ENCODE measurements around the gene MRPS10. TPM values are rescaled to one million over a fixed set of nuclear protein-coding genes. Genes with fewer than 3 reads are reported as not detected.

The MRPS10 gene
- polyA plus RNA-seq, 1 of the 3 experiments (the other 2 are of a cell fraction) = 29.8 TPM

- Histone ChIP-seq H3K9ac (no peak overlapping the region), H3K4me2 (no peak overlapping the region), H3K4me1 (ENCODE audit: control insufficient read depth in 1 of 2, insufficient read depth in 2 of 2, low read depth in 1 of 2, low read length in 1 of 2) (no peaks in the 10 kb centered on the region; a peak in 1 of 4 replicates), H3K36me3 (replicated peaks in 1 of 2; ENCODE audit: control insufficient read depth in 1 of 2, insufficient read depth in 2 of 2, low read length in 1 of 2) (no peaks in the 10 kb centered on the region), H3K79me2 (ENCODE audit: insufficient read depth) (no peaks in the 10 kb centered on the region), H3K4me3 (ENCODE audit: low read depth in 2 of 2, low read length in 1 of 2) (no peak overlapping the region; a peak in 1 of 4 replicates), H3K9me3 (no peaks in the 10 kb centered on the region), H4K20me1 (ENCODE audit: insufficient read depth) (no peaks in the 10 kb centered on the region), H3K27me3 (ENCODE audit: insufficient read depth) (no peaks in the 10 kb centered on the region), H2AFZ (ENCODE audit: low read depth) (peak overlapping the region; percentile 79; the same call in 1 of the 2 replicates), H3F3A (replicated peaks; ENCODE audit: insufficient read depth) (no peaks in the 10 kb centered on the region), H3K9me2 (no peaks in the 10 kb centered on the region), H3K27ac (ENCODE audit: low read depth in 2 of 2, low read length in 1 of 2) (no peak overlapping the region)
- peak; percentile 89 for DNase-seq
- ChIA-PET POLR2A (no interaction called here), CTCF (interaction anchor here (0.7 to 10.3 kb wide), 8 partner anchors 12 to 385 kb away, joined by 3 to 159 read pairs (median 5); no protein-coding TSS in a partner anchor)
- 21% methylated on average over 7 of the region's 8 CpGs for WGBS (ENCODE audit: low lambda C conversion rate)
- TF ChIP-seq MXI1 (IDR thresholded peaks at IDR 0.05; ENCODE audit: low read depth, low read length) (no peak), SMC3 (IDR thresholded peaks at IDR 0.05; ENCODE audit: low read depth, low read length) (peak; percentile 91), RFX5 (IDR thresholded peaks at IDR 0.05; ENCODE audit: low read length) (no peak), USF1 (IDR thresholded peaks at IDR 0.05; ENCODE audit: borderline replicate concordance, low read depth) (no peak), EZH2phosphoT487 (IDR thresholded peaks at IDR 0.05; ENCODE audit: borderline replicate concordance, low read depth) (no peak), ELF1 (IDR thresholded peaks at IDR 0.05) (no peak), RAD21 (IDR thresholded peaks at IDR 0.05; ENCODE audit: low read length) (peak; percentile 97), GABPA (IDR thresholded peaks at IDR 0.05; ENCODE audit: low read depth) (no peak), JUND (IDR thresholded peaks at IDR 0.05) (no peak), EP300 (IDR thresholded peaks at IDR 0.05; ENCODE audit: borderline replicate concordance in 1 of 2, low read depth in 1 of 2, low read length in 1 of 2) (no peak), CTCF (IDR thresholded peaks at IDR 0.05) (peak; percentile 95), NRF1 (IDR thresholded peaks at IDR 0.05; ENCODE audit: low read depth, low read length) (no peak), REST (IDR thresholded peaks at IDR 0.05; ENCODE audit: low read depth, low read length) (no peak), USF2 (IDR thresholded peaks at IDR 0.05; ENCODE audit: borderline replicate concordance, low read depth, low read length) (no peak), ZBTB33 (IDR thresholded peaks at IDR 0.05; ENCODE audit: borderline replicate concordance, low read depth) (no peak), SIN3A (IDR thresholded peaks at IDR 0.05; ENCODE audit: borderline replicate concordance, low read depth, low read length) (no peak), PBX3 (IDR thresholded peaks at IDR 0.05) (no peak), TAF1 (IDR thresholded peaks at IDR 0.05; ENCODE audit: borderline replicate concordance, low read depth, low read length) (no peak), FOSL2 (IDR thresholded peaks at IDR 0.05; ENCODE audit: borderline replicate concordance, low read depth) (no peak), TEAD4 (IDR thresholded peaks at IDR 0.05; ENCODE audit: borderline replicate concordance, insufficient read depth) (no peak), GATA2 (CRISPR knock-in tag; IDR thresholded peaks at IDR 0.05) (no peak)
Observed at GRCh38 chr6:42166444-42167141, 51.1 kb downstream of the MRPS10 start.

All from SK-N-SH (cell line).